Cardiac muscle cell (in vitro differentiated cells and primary cell): ENCODE data around the gene TBC1D10B. TPM values are rescaled to one million over a fixed set of nuclear protein-coding genes. Genes with fewer than 3 reads are reported as not detected.
A peak's percentile ranks its signal among the peaks of the same experiment; 100 is the strongest.

ENCODE experiments used
- DNase-seq, 2 donors: peaks; one replicate each; pipeline versions ENCODE4 v3.0.0 to v3.0.0-alpha.2; 2010 to 2017; ENCODE audit warnings: low read depth in 1 of 2, low spot score in 1 of 2
- H3K27ac ChIP-seq: fragments of 200-600 bp; sonication (generic); 2 replicates; pipeline ENCODE4 v1.5.1; 2016
- H3K27me3 ChIP-seq: fragments of 200-600 bp; sonication (generic); 2 replicates; pipeline ENCODE4 v1.6.0; 2016; ENCODE audit warnings: control low read depth
- H3K36me3 ChIP-seq: fragments of 200-600 bp; sonication (generic); 2 replicates; pipeline ENCODE4 v1.5.1; 2016; ENCODE audit warnings: control low read depth
- H3K4me1 ChIP-seq: fragments of 200-600 bp; sonication (generic); 2 replicates; pipeline ENCODE4 v1.8.1; 2017; ENCODE audit warnings: low read depth, mild to moderate bottlenecking, mixed run types
- H3K4me3 ChIP-seq: fragments of 200-600 bp; sonication (generic); 2 replicates; pipeline ENCODE4 v1.5.1; 2016; ENCODE audit warnings: mild to moderate bottlenecking
- H3K9me3 ChIP-seq: fragments of 200-600 bp; sonication (generic); 2 replicates; pipeline ENCODE4 v1.5.1; 2017; ENCODE audit warnings: low read depth, mild to moderate bottlenecking, control low read depth
- polyA plus RNA-seq: library from polyadenylated mRNA; unstranded; fragments of >200 nt; fragmentation: Nextera tagmentation; extraction: Ambion mirVana; gene quantifications from 2 replicates; pipeline ENCODE4 v1.2.1, GENCODE V29; 2016
- total RNA-seq: library from RNA; depleted of rRNA; stranded (reverse); fragments of >200 nt; gene quantifications from 2 replicates; pipeline ENCODE4 v1.2.3, GENCODE V29; 2016
- TF ChIP-seq, protein P1 (sequence below): IDR thresholded peaks from 2 replicates; pipeline ENCODE4 v1.5.1; 2012; ENCODE audit warnings: low read depth, mild to moderate bottlenecking, low read length

TBC1D10B gene
- total and polyA plus RNA-seq, 2 experiments from 2014 or later = 39.9 to 58.4 TPM

DNA sequence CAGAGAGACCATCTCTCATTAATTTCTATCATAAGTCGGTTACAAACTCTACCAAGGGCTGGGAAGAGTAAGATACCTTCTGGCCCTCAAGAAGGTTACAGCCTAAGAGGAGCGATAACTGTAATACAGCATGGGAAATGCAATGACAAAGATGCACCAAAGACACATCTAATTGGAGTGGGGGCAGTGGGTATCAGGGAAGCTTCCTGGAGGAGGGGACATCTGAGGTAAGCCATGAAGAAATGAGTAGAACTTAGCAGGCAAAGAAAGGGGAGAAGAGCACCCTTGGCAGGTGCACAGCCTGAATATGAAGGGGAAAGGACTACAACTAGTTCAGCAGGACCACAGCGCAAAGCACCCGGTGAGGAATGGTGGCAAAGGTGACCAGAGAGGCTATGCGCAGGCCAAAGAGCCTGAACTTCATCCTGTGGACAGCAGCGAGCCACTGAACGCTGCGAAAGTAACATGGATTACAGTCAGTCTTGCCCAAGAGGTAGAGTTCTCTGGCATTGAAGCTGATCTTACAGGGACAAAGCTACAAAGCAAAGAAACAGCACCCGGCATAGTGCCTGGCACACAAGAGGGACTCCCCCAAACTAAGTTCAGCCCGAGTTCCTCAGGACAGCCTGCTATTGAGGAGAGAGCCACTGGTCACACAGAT, 2.8 kb downstream of the TBC1D10B start:
- TF ChIP-seq, protein P1, sequence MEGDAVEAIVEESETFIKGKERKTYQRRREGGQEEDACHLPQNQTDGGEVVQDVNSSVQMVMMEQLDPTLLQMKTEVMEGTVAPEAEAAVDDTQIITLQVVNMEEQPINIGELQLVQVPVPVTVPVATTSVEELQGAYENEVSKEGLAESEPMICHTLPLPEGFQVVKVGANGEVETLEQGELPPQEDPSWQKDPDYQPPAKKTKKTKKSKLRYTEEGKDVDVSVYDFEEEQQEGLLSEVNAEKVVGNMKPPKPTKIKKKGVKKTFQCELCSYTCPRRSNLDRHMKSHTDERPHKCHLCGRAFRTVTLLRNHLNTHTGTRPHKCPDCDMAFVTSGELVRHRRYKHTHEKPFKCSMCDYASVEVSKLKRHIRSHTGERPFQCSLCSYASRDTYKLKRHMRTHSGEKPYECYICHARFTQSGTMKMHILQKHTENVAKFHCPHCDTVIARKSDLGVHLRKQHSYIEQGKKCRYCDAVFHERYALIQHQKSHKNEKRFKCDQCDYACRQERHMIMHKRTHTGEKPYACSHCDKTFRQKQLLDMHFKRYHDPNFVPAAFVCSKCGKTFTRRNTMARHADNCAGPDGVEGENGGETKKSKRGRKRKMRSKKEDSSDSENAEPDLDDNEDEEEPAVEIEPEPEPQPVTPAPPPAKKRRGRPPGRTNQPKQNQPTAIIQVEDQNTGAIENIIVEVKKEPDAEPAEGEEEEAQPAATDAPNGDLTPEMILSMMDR = no peak
- Histone ChIP-seq H3K27ac (no peak overlapping the region), H3K4me3 (peak overlapping the region; percentile 91)

DNA sequence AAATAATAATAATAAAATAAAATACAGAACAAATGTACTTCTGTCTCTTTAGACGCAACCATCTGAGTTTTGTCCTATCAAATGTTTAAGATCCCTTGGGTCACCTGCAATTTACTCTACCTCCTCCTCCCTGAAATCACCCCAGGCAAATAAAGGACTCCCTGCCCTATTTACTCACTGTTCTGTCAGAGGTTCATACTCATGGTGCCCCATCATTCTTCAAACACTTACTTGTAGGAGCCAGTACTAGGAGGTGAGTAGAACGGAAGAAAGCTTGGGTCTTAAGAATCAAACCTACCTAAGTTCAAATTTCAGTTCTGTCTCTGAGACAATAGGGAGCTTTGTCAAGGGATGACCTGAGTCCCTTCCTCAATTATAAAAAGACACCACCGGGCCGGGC, 3.8 kb downstream of the TBC1D10B start:
- no peak overlapping the region for H3K4me3 ChIP-seq

More for the DNA sequence above, 2.8 kb downstream of the TBC1D10B start:
- Histone ChIP-seq H3K36me3 (no peaks in the 10 kb centered on the region), H3K27me3 (no peaks in the 10 kb centered on the region), H3K4me1 (peaks cover 37% of the 10 kb centered on the region), H3K9me3 (no peaks in the 10 kb centered on the region)
- no peak for DNase-seq

DNA sequence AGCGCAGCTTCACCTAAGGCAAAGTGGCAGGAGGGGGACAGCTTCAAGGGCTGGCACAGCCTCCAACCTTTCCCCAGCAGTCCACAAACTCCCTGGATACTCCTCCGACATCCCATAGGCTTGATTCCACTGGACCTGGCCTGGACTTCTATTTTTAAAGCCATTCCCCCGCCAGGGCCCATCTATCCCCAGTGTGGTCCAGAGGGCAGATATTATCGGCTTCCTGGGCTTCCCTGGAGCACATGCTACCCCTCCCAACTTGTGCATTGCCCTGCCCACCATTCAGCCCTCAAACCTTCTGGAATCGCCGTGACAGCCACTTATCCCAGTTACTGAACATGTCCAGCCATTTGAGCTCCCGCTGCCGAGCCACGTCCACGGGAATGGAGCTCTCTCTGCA, 5.1 kb downstream of the TBC1D10B start:
- Histone ChIP-seq H3K9me3 (no peaks in the 10 kb centered on the region), H3K4me3 (no peak overlapping the region), H3K36me3 (no peaks in the 10 kb centered on the region), H3K27ac (peak overlapping the region; percentile 60), H3K4me1 (peaks cover 25% of the 10 kb centered on the region), H3K27me3 (no peaks in the 10 kb centered on the region)
- peak in 1 of 2 donors; percentile 52 for DNase-seq
- TF ChIP-seq, protein P1 = no peak

More for the DNA sequence above, 3.8 kb downstream of the TBC1D10B start:
- DNase-seq = no peak
- no peaks in the 10 kb centered on the region for H3K27me3 ChIP-seq
- TF ChIP-seq, protein P1 = no peak
- H3K36me3 ChIP-seq = no peaks in the 10 kb centered on the region
- H3K9me3 ChIP-seq = no peaks in the 10 kb centered on the region
- no peak overlapping the region for H3K27ac ChIP-seq
- H3K4me1 ChIP-seq = peaks cover 28% of the 10 kb centered on the region

DNA sequence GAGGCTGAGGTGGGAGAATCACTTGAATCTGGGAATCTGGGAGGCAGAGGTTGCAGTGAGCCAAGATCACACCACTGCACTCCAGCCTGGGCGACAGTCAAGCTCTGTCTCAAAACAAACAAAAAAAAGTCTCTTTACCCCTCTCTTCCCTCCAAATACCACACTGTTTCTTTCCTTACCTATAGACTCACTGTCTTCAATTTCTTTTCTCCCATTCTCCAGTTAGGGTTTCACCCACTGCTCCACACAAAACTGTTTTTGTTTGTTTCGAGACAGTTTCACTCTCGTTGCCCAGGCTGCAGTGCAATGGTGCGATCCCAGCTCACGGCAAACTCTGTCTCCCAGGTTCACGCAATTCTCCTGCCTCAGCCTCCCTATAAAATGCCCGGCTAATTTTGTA, 9.1 kb downstream of the TBC1D10B start:
- H3K9me3 ChIP-seq = no peaks in the 10 kb centered on the region
- no peak for DNase-seq
- peaks cover 3% of the 10 kb centered on the region for H3K4me1 ChIP-seq
- no peaks in the 10 kb centered on the region for H3K27me3 ChIP-seq
- no peak overlapping the region for H3K4me3 ChIP-seq
- TF ChIP-seq, protein P1 = no peak
- no peak overlapping the region for H3K27ac ChIP-seq
- H3K36me3 ChIP-seq = peaks cover 3% of the 10 kb centered on the region

DNA sequence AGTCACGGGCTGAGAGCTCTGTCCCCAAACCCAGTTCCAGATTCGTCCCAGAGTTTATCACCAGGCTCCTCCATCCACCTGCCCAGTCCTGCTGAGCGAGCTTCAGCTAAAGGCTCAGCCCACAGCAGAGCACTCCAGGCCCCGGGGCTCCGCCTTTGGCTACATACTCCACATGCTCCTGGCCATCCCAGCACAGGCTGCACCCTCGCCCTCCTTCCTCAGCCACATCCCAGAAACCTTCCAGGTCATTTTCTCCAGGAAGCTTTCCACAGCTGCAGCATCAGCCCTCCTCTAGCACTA, 10.5 kb downstream of the TBC1D10B start:
- DNase-seq = no peak
- H3K36me3 ChIP-seq = peaks cover 3% of the 10 kb centered on the region
- TF ChIP-seq, protein P1 = no peak
- H3K4me1 ChIP-seq = peaks cover 3% of the 10 kb centered on the region
- no peak overlapping the region for H3K4me3 ChIP-seq
- H3K27me3 ChIP-seq = no peaks in the 10 kb centered on the region
- H3K27ac ChIP-seq = no peak overlapping the region
- no peaks in the 10 kb centered on the region for H3K9me3 ChIP-seq
